Vagina (tissue), 2 donors: Measurements from ENCODE around the gene SFXN3.

Source experiments
- CTCF ChIP-seq, 3 experiments: fragments of 450-650 bp in 2 of 3; fragments of 200-600 bp in 1 of 3; sonication (generic) in 1 of 3; IDR thresholded peaks; one replicate each; pipeline ENCODE4 v1.5.1; 2017 to 2019; ENCODE audit warnings: antibody characterized with exemption in 3 of 3, mild to moderate bottlenecking in 2 of 3, moderate library complexity in 2 of 3
- POLR2AphosphoS5 ChIP-seq, 2 donors: sonication (generic); formaldehyde crosslinking; IDR thresholded peaks; one replicate each; pipeline ENCODE4 v1.9.0; 2017; ENCODE audit warnings: antibody characterized with exemption in 2 of 2, mild to moderate bottlenecking in 2 of 2, low read depth in 1 of 2; ENCODE audit not compliant: insufficient read depth in 1 of 2

- TF ChIP-seq CTCF (IDR thresholded peaks at IDR 0.05): peak; percentile 34 to 54 (median 53)
- no peak for TF ChIP-seq POLR2AphosphoS5 (IDR thresholded peaks at IDR 0.05; ENCODE audit: insufficient read depth in 1 of 2, low read depth in 1 of 2)
Observed at GRCh38 chr10:101050208-101051069, 19.4 kb downstream of the SFXN3 start.
